Glutamatergic neuron (in vitro differentiated cells): Measurements from ENCODE around the gene CNOT11. TPM values are rescaled to one million over a fixed set of nuclear protein-coding genes. Genes with fewer than 3 reads are reported as not detected.
A peak's percentile ranks its signal among the peaks of the same experiment; 100 is the strongest.

Experiments used
- DNase-seq: peaks from one replicate; pipeline ENCODE4 v3.0.0; 2022
- H3K27ac Mint-ChIP-seq: one replicate; pipeline ENCODE4 v1.8.0; 2020; ENCODE audit warnings: mild to moderate bottlenecking, mixed read lengths, inconsistent platforms; ENCODE audit not compliant: unreplicated experiment
- H3K27me3 Mint-ChIP-seq: one replicate; pipeline ENCODE4 v1.8.0; 2020; ENCODE audit warnings: mild to moderate bottlenecking, moderate library complexity, mixed read lengths, inconsistent platforms; ENCODE audit not compliant: unreplicated experiment
- H3K36me3 Mint-ChIP-seq: one replicate; pipeline ENCODE4 v1.8.0; 2020; ENCODE audit warnings: mild to moderate bottlenecking, mixed read lengths, inconsistent platforms; ENCODE audit not compliant: unreplicated experiment
- H3K4me1 Mint-ChIP-seq: one replicate; pipeline ENCODE4 v1.8.0; 2020; ENCODE audit warnings: mild to moderate bottlenecking, low read depth, mixed read lengths, inconsistent platforms; ENCODE audit not compliant: unreplicated experiment
- H3K4me3 Mint-ChIP-seq: one replicate; pipeline ENCODE4 v1.8.0; 2020; ENCODE audit warnings: mild to moderate bottlenecking, mixed read lengths, inconsistent platforms; ENCODE audit not compliant: unreplicated experiment
- H3K9me3 Mint-ChIP-seq: one replicate; pipeline ENCODE4 v1.8.0; 2020; ENCODE audit warnings: mild to moderate bottlenecking, moderate library complexity, mixed read lengths, inconsistent platforms; ENCODE audit not compliant: unreplicated experiment
- long read RNA-seq: library from polyadenylated mRNA; unstranded; transcript quantifications from one replicate; pipeline ENCODE4 v2.0.0, GENCODE V29; 2020; ENCODE audit not compliant: unreplicated experiment
- total RNA-seq: library from RNA; stranded (reverse); fragmentation: NEBNext Ultra II Directional; extraction: Animal tissue kit (Norgen Biotek cat#: 25700); gene quantifications from one replicate; pipeline ENCODE4 v1.2.1, GENCODE V29; 2021; ENCODE audit not compliant: unreplicated experiment
- TF ChIP-seq, protein P1 (sequence below): fragments of 200-600 bp; sonication (generic); IDR thresholded peaks from one replicate; pipeline ENCODE4 v1.5.0; 2021; ENCODE audit not compliant: partially characterized antibody, unreplicated experiment

CNOT11 gene
- 35.6 TPM for total RNA-seq
- long read RNA-seq, partial matches to known transcripts = 0 of 4 reads
- long read RNA-seq, other reads (novel, unspliced or antisense) = 0 of 4 reads

DNA sequence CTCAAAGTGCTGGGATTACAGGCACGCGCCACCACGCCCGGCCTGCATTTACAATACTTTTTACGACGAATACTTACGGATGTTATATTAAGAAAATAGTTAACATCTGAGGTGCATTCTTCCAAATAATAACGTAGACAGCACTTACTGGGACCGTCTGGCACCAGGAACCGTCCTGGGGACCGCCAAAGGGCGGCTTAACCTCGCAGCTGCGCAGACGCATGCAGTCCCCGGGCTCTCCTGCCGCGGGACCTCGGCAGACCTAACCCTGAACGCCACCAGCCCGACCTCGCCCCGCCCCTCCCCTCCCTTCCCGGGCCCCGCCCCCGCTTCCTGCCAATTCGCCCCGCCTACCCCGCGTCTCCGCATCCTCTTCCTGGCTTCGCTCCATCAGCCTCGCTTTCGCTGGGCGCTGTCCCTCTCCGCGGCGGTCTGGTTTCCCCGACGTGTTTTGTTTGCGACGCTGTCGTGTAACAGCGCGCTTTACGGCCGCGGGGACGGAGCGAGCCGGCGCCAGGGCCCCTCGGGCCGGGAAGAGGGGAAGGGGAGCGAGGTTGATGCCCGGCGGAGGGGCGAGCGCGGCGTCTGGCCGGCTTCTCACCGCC lies at the start of gene CNOT11:
Gene CNOT11 (plus strand): TSS at position 479 of the 605 bp plus-strand sequence. CDS start 79 bp downstream, at position 558.
- H3K9me3 Mint-ChIP-seq = peaks cover 7% of the 10 kb centered on the region
- peak within 1 kb of the TSS; percentile 100 for H3K4me3 Mint-ChIP-seq
- peaks cover 4% of the 10 kb centered on the region for H3K36me3 Mint-ChIP-seq
- peak within 1 kb of the TSS; percentile 95 for H3K27ac Mint-ChIP-seq
- peaks cover 10% of the 10 kb centered on the region for H3K4me1 Mint-ChIP-seq
- H3K27me3 Mint-ChIP-seq = peaks cover 8% of the 10 kb centered on the region
- peak; percentile 99 for DNase-seq
- TF ChIP-seq, protein P1, sequence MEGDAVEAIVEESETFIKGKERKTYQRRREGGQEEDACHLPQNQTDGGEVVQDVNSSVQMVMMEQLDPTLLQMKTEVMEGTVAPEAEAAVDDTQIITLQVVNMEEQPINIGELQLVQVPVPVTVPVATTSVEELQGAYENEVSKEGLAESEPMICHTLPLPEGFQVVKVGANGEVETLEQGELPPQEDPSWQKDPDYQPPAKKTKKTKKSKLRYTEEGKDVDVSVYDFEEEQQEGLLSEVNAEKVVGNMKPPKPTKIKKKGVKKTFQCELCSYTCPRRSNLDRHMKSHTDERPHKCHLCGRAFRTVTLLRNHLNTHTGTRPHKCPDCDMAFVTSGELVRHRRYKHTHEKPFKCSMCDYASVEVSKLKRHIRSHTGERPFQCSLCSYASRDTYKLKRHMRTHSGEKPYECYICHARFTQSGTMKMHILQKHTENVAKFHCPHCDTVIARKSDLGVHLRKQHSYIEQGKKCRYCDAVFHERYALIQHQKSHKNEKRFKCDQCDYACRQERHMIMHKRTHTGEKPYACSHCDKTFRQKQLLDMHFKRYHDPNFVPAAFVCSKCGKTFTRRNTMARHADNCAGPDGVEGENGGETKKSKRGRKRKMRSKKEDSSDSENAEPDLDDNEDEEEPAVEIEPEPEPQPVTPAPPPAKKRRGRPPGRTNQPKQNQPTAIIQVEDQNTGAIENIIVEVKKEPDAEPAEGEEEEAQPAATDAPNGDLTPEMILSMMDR = no peak

DNA sequence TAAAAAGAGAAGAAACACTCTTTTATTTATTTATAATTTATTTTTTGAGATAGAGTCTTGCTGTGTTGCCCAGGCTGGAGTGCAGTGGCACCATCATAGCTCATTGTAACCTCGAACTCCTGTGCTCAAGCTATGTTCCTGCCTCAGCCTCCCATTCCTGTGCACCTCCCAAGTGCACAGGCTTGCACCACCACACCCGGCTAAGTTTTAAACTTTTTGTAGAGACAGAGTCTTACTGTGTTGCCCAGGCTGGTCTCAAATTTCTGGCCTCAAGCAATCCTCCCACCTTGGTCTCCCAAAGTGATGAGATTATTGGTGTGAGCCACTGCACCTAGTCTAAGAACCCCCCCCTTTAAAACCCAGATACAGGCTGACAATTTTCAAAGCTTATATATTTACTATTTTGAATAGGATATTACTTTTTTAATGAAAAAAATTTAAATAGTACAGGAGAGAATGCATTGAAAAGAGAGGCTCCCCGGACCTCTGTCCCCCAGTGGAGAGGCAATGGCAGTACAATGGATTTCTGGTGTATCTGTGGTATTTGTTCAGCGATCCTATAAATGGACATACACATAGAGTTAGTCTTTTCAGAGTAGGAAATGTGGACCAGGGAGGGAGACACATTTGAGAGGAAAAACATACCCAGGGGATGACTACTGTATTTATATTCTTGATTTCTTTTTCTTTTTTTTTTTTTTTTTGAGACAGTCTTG lies 48.1 kb upstream of the CNOT11 start:
- no peaks in the 10 kb centered on the region for H3K4me1 Mint-ChIP-seq
- no peak overlapping the region for H3K27ac Mint-ChIP-seq
- no peak for DNase-seq
- H3K36me3 Mint-ChIP-seq = peaks cover 3% of the 10 kb centered on the region
- H3K9me3 Mint-ChIP-seq = no peaks in the 10 kb centered on the region
- peaks cover 3% of the 10 kb centered on the region for H3K27me3 Mint-ChIP-seq
- H3K4me3 Mint-ChIP-seq = no peak overlapping the region
- TF ChIP-seq, protein P1 = no peak

- TF ChIP-seq, protein P1 = no peak
- Mint-ChIP-seq H3K9me3 (peaks cover 1% of the 10 kb centered on the region), H3K27me3 (peaks cover 3% of the 10 kb centered on the region), H3K36me3 (peaks cover 8% of the 10 kb centered on the region), H3K4me3 (no peak overlapping the region), H3K4me1 (no peaks in the 10 kb centered on the region), H3K27ac (no peak overlapping the region)
- DNase-seq = peak; percentile 22
These were observed 46.9 kb upstream of the CNOT11 start for GRCh38 chr2:101205521-101206479.

DNA sequence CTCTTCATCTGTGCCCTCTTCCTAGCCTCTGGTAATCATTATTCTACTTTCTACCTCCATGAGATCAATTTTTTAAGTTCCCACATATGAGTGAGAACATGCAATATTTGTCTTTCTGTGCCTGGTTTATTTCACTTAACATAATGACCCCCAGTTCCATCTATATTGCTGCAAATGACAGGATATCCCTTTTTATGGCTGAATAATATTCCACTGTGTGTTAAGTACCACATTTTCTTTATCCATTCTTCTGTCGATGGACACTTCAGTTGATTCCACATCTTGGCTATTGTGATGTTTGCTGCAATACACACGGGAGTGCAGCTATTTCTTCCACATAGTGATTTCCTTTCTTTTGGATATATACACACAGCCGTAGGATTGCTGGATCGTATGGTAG lies 43.9 kb upstream of the CNOT11 start:
- peaks cover 1% of the 10 kb centered on the region for H3K9me3 Mint-ChIP-seq
- H3K36me3 Mint-ChIP-seq = peaks cover 8% of the 10 kb centered on the region
- no peak for DNase-seq
- no peak overlapping the region for H3K4me3 Mint-ChIP-seq
- TF ChIP-seq, protein P1 = no peak
- H3K4me1 Mint-ChIP-seq = no peaks in the 10 kb centered on the region
- no peaks in the 10 kb centered on the region for H3K27me3 Mint-ChIP-seq
- no peak overlapping the region for H3K27ac Mint-ChIP-seq
